HCT116 (cell line): Measurements from ENCODE around the gene EEPD1. TPM values are rescaled to one million over a fixed set of nuclear protein-coding genes. Genes with fewer than 3 reads are reported as not detected.

Experiments
- ATAC-seq: fragments of 200-7000 bp; cut with Tn5 transposase; 2 replicates; pipeline ENCODE4 v1.9.1; 2020; ENCODE audit warnings: mild to moderate bottlenecking, moderate library complexity
- BruUV-seq: library from RNA; stranded (reverse); fragments of 400-500 nt; replicated peaks from 2 replicates; lab custom pipeline; 2021; lab: Mats Ljungman, UMichigan
- CTCF ChIA-PET: fragments of 300-600 bp; sonication (Branson Sonifier 250); formaldehyde crosslinking; loops from one replicate; lab custom pipeline; 2021; ENCODE audit warnings: antibody characterized with exemption; lab: Charles Lee
- POLR2A ChIA-PET: fragments of 300-600, 350-600 bp; sonication (Branson Sonifier 250); formaldehyde crosslinking; loops from one replicate; lab custom pipeline; 2021; ENCODE audit warnings: antibody characterized with exemption; lab: Charles Lee
- RAD21 ChIA-PET, 2 experiments: fragments of 300-600 bp; sonication (Branson Sonifier 250); formaldehyde crosslinking; loops; one replicate each; lab custom pipeline; 2023; ENCODE audit warnings: low total read pairs in 2 of 2; ENCODE audit not compliant: uncharacterized antibody in 2 of 2, unreplicated experiment in 2 of 2, low non-redundant PET in 1 of 2; lab: Charles Lee
- DNase-seq: peaks from one replicate; pipeline ENCODE4 v3.0.0-alpha.2; 2010; ENCODE audit warnings: low read depth, low spot score
- H2AFZ ChIP-seq: fragments of 200-600 bp; shearing (Covaris generic), sonication (generic); 2 replicates; pipeline ENCODE4 v1.6.1; 2017; ENCODE audit warnings: low read depth, mixed run types, mixed read lengths, antibody characterized with exemption, low read length; ENCODE audit not compliant: poor library complexity, severe bottlenecking
- H3K27ac ChIP-seq: 2 replicates; pipeline ENCODE4 v1.5.1; 2012; ENCODE audit warnings: low read depth, low read length
- H3K27me3 ChIP-seq: fragments of 200-600 bp; sonication (generic); 2 replicates; pipeline ENCODE4 v1.6.1; 2016; ENCODE audit warnings: mixed run types, low read length, mixed read lengths; ENCODE audit not compliant: insufficient read depth
- H3K36me3 ChIP-seq, 2 experiments: fragments of 200-500 bp in 1 of 2; fragments of 200-600 bp in 1 of 2; sonication (Bioruptor generic) in 1 of 2; sonication (generic) in 1 of 2; 2 replicates each; pipeline versions ENCODE4 v1.5.1 to v1.6.1; 2014 to 2016; ENCODE audit warnings: low read length in 2 of 2, inconsistent platforms in 1 of 2, mixed read lengths in 1 of 2, mixed run types in 1 of 2; ENCODE audit not compliant: insufficient read depth in 2 of 2, control insufficient read depth in 1 of 2
- H3K4me1 ChIP-seq, 2 experiments: fragments of 200-600 bp in 1 of 2; sonication (generic) in 1 of 2; 2 replicates each; pipeline versions ENCODE4 v1.5.1 to v1.6.1; 2012 to 2017; ENCODE audit warnings: low read length in 2 of 2, inconsistent platforms in 1 of 2, mild to moderate bottlenecking in 1 of 2, mixed read lengths in 1 of 2, mixed run types in 1 of 2, moderate library complexity in 1 of 2; ENCODE audit not compliant: insufficient read depth in 2 of 2, control insufficient read depth in 1 of 2
- H3K4me2 ChIP-seq: fragments of 200-600 bp; sonication (generic); 2 replicates; pipeline ENCODE4 v1.6.1; 2017; ENCODE audit warnings: mixed run types, low read length, mixed read lengths
- H3K4me3 ChIP-seq, 2 experiments: fragments of 200-600 bp in 1 of 2; sonication (generic) in 1 of 2; replicated peaks in 1 of 2; 2 replicates each; pipeline ENCODE4 v1.5.1; 2011 to 2016; ENCODE audit warnings: low read length in 2 of 2, control low read depth in 1 of 2, low read depth in 1 of 2, mild to moderate bottlenecking in 1 of 2, mixed read lengths in 1 of 2, mixed run types in 1 of 2
- H3K79me2 ChIP-seq: fragments of 200-600 bp; sonication (generic); 2 replicates; pipeline ENCODE4 v1.6.1; 2017; ENCODE audit warnings: mild to moderate bottlenecking, mixed run types, low read length, moderate library complexity, mixed read lengths; ENCODE audit not compliant: insufficient read depth
- H3K9ac ChIP-seq: fragments of 200-600 bp; sonication (generic); 2 replicates; pipeline ENCODE4 v1.6.1; 2016; ENCODE audit warnings: low read length, mixed read lengths
- H3K9me2 ChIP-seq: fragments of 200-600 bp; sonication (generic), shearing (Covaris generic); 2 replicates; pipeline ENCODE4 v1.6.1; 2017; ENCODE audit warnings: mixed run types, mild to moderate bottlenecking, moderate library complexity; ENCODE audit not compliant: insufficient read depth
- H3K9me3 ChIP-seq, 2 experiments: fragments of 200-500 bp in 1 of 2; fragments of 200-600 bp in 1 of 2; sonication (Bioruptor generic) in 1 of 2; sonication (generic) in 1 of 2; 2 replicates each; pipeline ENCODE4 v1.6.1; 2014 to 2017; ENCODE audit warnings: low read length in 2 of 2, mixed read lengths in 2 of 2, inconsistent platforms in 1 of 2, low read depth in 1 of 2, mild to moderate bottlenecking in 1 of 2, mixed run types in 1 of 2, moderate library complexity in 1 of 2; ENCODE audit not compliant: control insufficient read depth in 1 of 2, insufficient read depth in 1 of 2
- H4K20me1 ChIP-seq: fragments of 200-600 bp; sonication (generic), shearing (Covaris generic); 2 replicates; pipeline ENCODE4 v1.6.1; 2017; ENCODE audit warnings: mixed run types, mild to moderate bottlenecking, moderate library complexity; ENCODE audit not compliant: insufficient read depth
- CBX3 ChIP-seq: IDR thresholded peaks from 2 replicates; pipeline ENCODE4 v1.6.1; 2012; ENCODE audit warnings: low read depth
- CEBPB ChIP-seq: IDR thresholded peaks from 2 replicates; pipeline ENCODE4 v1.6.1; 2012; ENCODE audit warnings: low read depth
- CTCF ChIP-seq, 3 experiments: fragments of 200-600 bp in 1 of 3; sonication (generic) in 1 of 3; IDR thresholded peaks in 2 of 3; conservative IDR thresholded peaks in 1 of 3; 2 replicates each; pipeline ENCODE4 v1.5.1; 2012 to 2017; ENCODE audit warnings: low read depth in 2 of 3, low read length in 2 of 3, antibody characterized with exemption in 1 of 3, borderline replicate concordance in 1 of 3, control low read depth in 1 of 3, mild to moderate bottlenecking in 1 of 3, mixed read lengths in 1 of 3, mixed run types in 1 of 3, moderate library complexity in 1 of 3; ENCODE audit not compliant: insufficient read depth in 1 of 3
- ELF1 ChIP-seq: IDR thresholded peaks from 2 replicates; pipeline ENCODE4 v1.6.1; 2012; ENCODE audit warnings: low read depth, borderline replicate concordance
- EZH2 ChIP-seq: fragments of 200-600 bp; sonication (generic); IDR thresholded peaks from 2 replicates; pipeline ENCODE4 v1.6.1; 2017; ENCODE audit warnings: antibody characterized with exemption, mixed run types
- EZH2phosphoT487 ChIP-seq: fragments of 200-600 bp; IDR thresholded peaks from 2 replicates; pipeline ENCODE4 v1.6.1; 2018; ENCODE audit warnings: antibody characterized with exemption, borderline replicate concordance
- MAX ChIP-seq: IDR thresholded peaks from 2 replicates; pipeline ENCODE4 v1.6.1; 2012
- POLR2AphosphoS5 ChIP-seq: IDR thresholded peaks from 2 replicates; pipeline ENCODE4 v1.6.1; 2011; ENCODE audit warnings: mild to moderate bottlenecking, low read depth, low read length, moderate library complexity
- RAD21 ChIP-seq: IDR thresholded peaks from 2 replicates; pipeline ENCODE4 v1.6.1; 2012; ENCODE audit warnings: low read depth, mild to moderate bottlenecking
- SIN3A ChIP-seq: IDR thresholded peaks from 2 replicates; pipeline ENCODE4 v1.6.1; 2012; ENCODE audit warnings: low read depth
- SP1 ChIP-seq: IDR thresholded peaks from 2 replicates; pipeline ENCODE4 v1.6.1; 2012; ENCODE audit warnings: low read depth
- SRF ChIP-seq: IDR thresholded peaks from 2 replicates; pipeline ENCODE4 v1.6.1; 2012; ENCODE audit warnings: low read depth
- TCF7L2 ChIP-seq: IDR thresholded peaks from 2 replicates; pipeline ENCODE4 v1.7.0; 2011; ENCODE audit warnings: borderline replicate concordance, inconsistent platforms; ENCODE audit not compliant: insufficient read depth, insufficient read length; ENCODE audit errors: extremely low read depth
- YY1 ChIP-seq: IDR thresholded peaks from 2 replicates; pipeline ENCODE4 v1.6.1; 2011; ENCODE audit warnings: low read length, low read depth, moderate library complexity, mild to moderate bottlenecking; ENCODE audit not compliant: insufficient replicate concordance; ENCODE audit errors: extremely low read depth
- ZBTB33 ChIP-seq: IDR thresholded peaks from 2 replicates; pipeline ENCODE4 v1.6.1; 2011; ENCODE audit warnings: mild to moderate bottlenecking, low read length, moderate library complexity; ENCODE audit not compliant: insufficient replicate concordance; ENCODE audit errors: extremely low read depth
- ZFX ChIP-seq: fragments of 450-650 bp; IDR thresholded peaks from 2 replicates; pipeline ENCODE4 v1.6.1; 2017
- intact Hi-C: fragments of 100-400 bp; cut with micrococcal nuclease; formaldehyde crosslinking; loops from 2 replicates; pipeline ENCODE4 v1.10.0; 2022
- total RNA-seq: library from RNA; stranded (reverse); gene quantifications from one replicate; pipeline ENCODE4 v1.2.1, GENCODE V29; 2021; ENCODE audit not compliant: unreplicated experiment
- TF ChIP-seq, protein P1 (sequence below): IDR thresholded peaks from 2 replicates; pipeline ENCODE4 v1.6.1; 2012

The EEPD1 gene
- total RNA-seq, 1 experiment from 2014 or later: 4.2 TPM

DNA sequence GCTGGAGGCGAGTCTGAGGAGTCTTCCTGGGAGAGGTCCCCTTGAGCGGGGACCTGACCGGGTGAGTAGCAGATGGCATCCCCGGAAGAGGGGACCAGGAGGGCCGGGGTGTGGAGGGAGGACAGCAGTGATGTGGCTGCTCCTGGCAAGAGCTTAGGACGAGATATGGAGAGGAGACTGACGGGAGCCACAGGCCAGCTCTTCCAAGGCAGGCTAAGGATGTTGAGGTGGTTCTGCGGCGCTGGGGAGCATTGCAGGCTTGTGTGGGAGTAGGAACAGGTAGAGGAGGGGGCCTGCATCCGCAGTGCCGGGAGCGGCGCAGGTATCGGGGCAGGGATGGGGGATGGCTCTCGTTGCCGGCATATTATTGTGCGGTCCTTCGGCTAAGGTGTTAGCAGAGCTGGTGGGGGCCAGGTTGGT lies 159.9 kb downstream of the EEPD1 start:
- no TSS peak for BruUV-seq

More for the DNA sequence above, 159.9 kb downstream of the EEPD1 start:
- CTCF ChIA-PET: no interaction called here
- intact Hi-C loops: no loop called here
- H3K27me3 ChIP-seq: no peaks in the 10 kb centered on the region
- H3K4me1 ChIP-seq: peaks cover 2 to 4% of the 10 kb centered on the region in 2 experiments; a peak in 1 of 4 replicates
- H3K9me3 ChIP-seq: no peaks in the 10 kb centered on the region
- ATAC-seq: peak; percentile 30
- H3K4me3 ChIP-seq: no peak overlapping the region
- H3K36me3 ChIP-seq: no peaks in the 10 kb centered on the region
- H2AFZ ChIP-seq: no peak overlapping the region
- H3K27ac ChIP-seq: no peak overlapping the region
- POLR2A ChIA-PET: no interaction called here
- no peaks in the 10 kb centered on the region for H4K20me1 ChIP-seq
- no peak for DNase-seq
- TF ChIP-seq CTCF (IDR thresholded peaks at IDR 0.05 in 2 of 3, conservative IDR thresholded peaks at IDR 0.05 in 1 of 3; ENCODE audit: borderline replicate concordance in 1 of 3, insufficient read depth in 1 of 3, low read depth in 2 of 3, low read length in 2 of 3) (no peak; a peak in 1 of 6 replicates), EZH2phosphoT487 (no peak), POLR2AphosphoS5 (no peak), YY1 (no peak), ZBTB33 (no peak), SIN3A (no peak), TCF7L2 (no peak), SP1 (no peak), SRF (no peak), ZFX (no peak), MAX (no peak), RAD21 (no peak), ELF1 (no peak), EZH2 (no peak), CEBPB (no peak), CBX3 (no peak)
- TF ChIP-seq, protein P1, sequence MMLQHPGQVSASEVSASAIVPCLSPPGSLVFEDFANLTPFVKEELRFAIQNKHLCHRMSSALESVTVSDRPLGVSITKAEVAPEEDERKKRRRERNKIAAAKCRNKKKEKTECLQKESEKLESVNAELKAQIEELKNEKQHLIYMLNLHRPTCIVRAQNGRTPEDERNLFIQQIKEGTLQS: no peak
- TF ChIP-seq, all 23 proteins: peak for 0
- no peak overlapping the region for H3K4me2 ChIP-seq
- H3K79me2 ChIP-seq: no peaks in the 10 kb centered on the region
- RAD21 ChIA-PET: no interaction called here
- no peak overlapping the region for H3K9ac ChIP-seq
- no peaks in the 10 kb centered on the region for H3K9me2 ChIP-seq
